ENCODE results near the gene ATP5MC2.
"Not testable (repeated sequence)": the region's sequence is repeated elsewhere in the genome, so short reads cannot be mapped to it uniquely, and the experiment has no call there.

Gene ATP5MC2

GRCh38 chr12:53688134-53688533 is 12.3 kb upstream of the ATP5MC2 start:
- no peaks in the 10 kb centered on the region for H3K27me3 ChIP-seq (ENCODE audit: low read depth, low read length)
- H3K9me3 ChIP-seq (ENCODE audit: control insufficient read depth in 1 of 2, low read length in 2 of 2): no peaks in the 10 kb centered on the region
- H3K4me3 ChIP-seq (ENCODE audit: low read depth in 1 of 2, low read length in 2 of 2): no peak overlapping the region
- no peaks in the 10 kb centered on the region for H3K4me1 ChIP-seq (ENCODE audit: control insufficient read depth in 1 of 2, insufficient read depth in 2 of 2, low read length in 2 of 2)
- H3K27ac ChIP-seq (ENCODE audit: low read length): no peak overlapping the region
- H3K36me3 ChIP-seq (ENCODE audit: control insufficient read depth in 1 of 2, insufficient read depth in 2 of 2, low read length in 2 of 2): no peaks in the 10 kb centered on the region

GRCh38 chr12:53686436-53686835 is 10.6 kb upstream of the ATP5MC2 start:
- H3K4me1 ChIP-seq (ENCODE audit: control insufficient read depth in 1 of 2, insufficient read depth in 2 of 2, low read length in 2 of 2): no peaks in the 10 kb centered on the region
- H3K36me3 ChIP-seq (ENCODE audit: control insufficient read depth in 1 of 2, insufficient read depth in 2 of 2, low read length in 2 of 2): no peaks in the 10 kb centered on the region
- H3K9me3 ChIP-seq (ENCODE audit: control insufficient read depth in 1 of 2, low read length in 2 of 2): no peaks in the 10 kb centered on the region
- no peak overlapping the region for H3K4me3 ChIP-seq (ENCODE audit: low read depth in 1 of 2, low read length in 2 of 2)
- H3K27me3 ChIP-seq (ENCODE audit: low read depth, low read length): no peaks in the 10 kb centered on the region
- no peak overlapping the region for H3K27ac ChIP-seq (ENCODE audit: low read length)

GRCh38 chr12:53684654-53685220 is 8.9 kb upstream of the ATP5MC2 start:
- H3K27ac ChIP-seq (ENCODE audit: low read length): no peak overlapping the region
- H3K4me1 ChIP-seq (ENCODE audit: control insufficient read depth in 1 of 2, insufficient read depth in 2 of 2, low read length in 2 of 2): no peaks in the 10 kb centered on the region
- H3K4me3 ChIP-seq (ENCODE audit: low read depth in 1 of 2, low read length in 2 of 2): no peak overlapping the region
- no peaks in the 10 kb centered on the region for H3K36me3 ChIP-seq (ENCODE audit: control insufficient read depth in 1 of 2, insufficient read depth in 2 of 2, low read length in 2 of 2)
- H3K27me3 ChIP-seq (ENCODE audit: low read depth, low read length): no peaks in the 10 kb centered on the region
- no peaks in the 10 kb centered on the region for H3K9me3 ChIP-seq (ENCODE audit: control insufficient read depth in 1 of 2, low read length in 2 of 2)

- no peaks in the 10 kb centered on the region for H3K9me3 ChIP-seq (ENCODE audit: control insufficient read depth in 1 of 2, low read length in 2 of 2)
- H3K27me3 ChIP-seq (ENCODE audit: low read depth, low read length): no peaks in the 10 kb centered on the region
- H3K36me3 ChIP-seq (ENCODE audit: control insufficient read depth in 1 of 2, insufficient read depth in 2 of 2, low read length in 2 of 2): no peaks in the 10 kb centered on the region
- H3K27ac ChIP-seq (ENCODE audit: low read length): no peak overlapping the region
- no peaks in the 10 kb centered on the region for H3K4me1 ChIP-seq (ENCODE audit: control insufficient read depth in 1 of 2, insufficient read depth in 2 of 2, low read length in 2 of 2)
- no peak overlapping the region for H3K4me3 ChIP-seq (ENCODE audit: low read depth in 1 of 2, low read length in 2 of 2)
These were observed 8.1 kb upstream of the ATP5MC2 start for GRCh38 chr12:53683983-53684382.

- H3K36me3 ChIP-seq (ENCODE audit: control insufficient read depth in 1 of 2, insufficient read depth in 2 of 2, low read length in 2 of 2): no peaks in the 10 kb centered on the region
- no peaks in the 10 kb centered on the region for H3K4me1 ChIP-seq (ENCODE audit: control insufficient read depth in 1 of 2, insufficient read depth in 2 of 2, low read length in 2 of 2)
- no peaks in the 10 kb centered on the region for H3K9me3 ChIP-seq (ENCODE audit: control insufficient read depth in 1 of 2, low read length in 2 of 2)
- H3K27ac ChIP-seq (ENCODE audit: low read length): no peak overlapping the region
- no peak overlapping the region for H3K4me3 ChIP-seq (ENCODE audit: low read depth in 1 of 2, low read length in 2 of 2)
- H3K27me3 ChIP-seq (ENCODE audit: low read depth, low read length): no peaks in the 10 kb centered on the region
These were observed 7.6 kb upstream of the ATP5MC2 start for GRCh38 chr12:53683494-53683893.

- H3K4me1 ChIP-seq (ENCODE audit: control insufficient read depth in 1 of 2, insufficient read depth in 2 of 2, low read length in 2 of 2); H3K4me3 ChIP-seq (ENCODE audit: low read depth in 1 of 2, low read length in 2 of 2); H3K9me3 ChIP-seq (ENCODE audit: control insufficient read depth in 1 of 2, low read length in 2 of 2); H3K27me3 ChIP-seq (ENCODE audit: low read depth, low read length); H3K27ac ChIP-seq (ENCODE audit: low read length); H3K36me3 ChIP-seq (ENCODE audit: control insufficient read depth in 1 of 2, insufficient read depth in 2 of 2, low read length in 2 of 2): not testable (repeated sequence)
These were observed 4.2 kb upstream of the ATP5MC2 start for GRCh38 chr12:53680061-53680460.

GRCh38 chr12:53677800-53678148 is 1.9 kb upstream of the ATP5MC2 start:
- H3K27me3 ChIP-seq (ENCODE audit: low read depth, low read length): no peaks in the 10 kb centered on the region
- H3K36me3 ChIP-seq (ENCODE audit: control insufficient read depth in 1 of 2, insufficient read depth in 2 of 2, low read length in 2 of 2): peaks cover under 1% of the 10 kb centered on the region in 2 donors
- H3K4me3 ChIP-seq (ENCODE audit: low read depth in 1 of 2, low read length in 2 of 2): peak overlapping the region; percentile 87 to 97
- H3K27ac ChIP-seq (ENCODE audit: low read length): peak overlapping the region; percentile 96
- H3K4me1 ChIP-seq (ENCODE audit: control insufficient read depth in 1 of 2, insufficient read depth in 2 of 2, low read length in 2 of 2): peaks cover 9 to 16% of the 10 kb centered on the region in 2 donors
- H3K9me3 ChIP-seq (ENCODE audit: control insufficient read depth in 1 of 2, low read length in 2 of 2): no peaks in the 10 kb centered on the region

- peaks cover 9 to 16% of the 10 kb centered on the region in 2 donors for H3K4me1 ChIP-seq (ENCODE audit: control insufficient read depth in 1 of 2, insufficient read depth in 2 of 2, low read length in 2 of 2)
- H3K4me3 ChIP-seq (ENCODE audit: low read depth in 1 of 2, low read length in 2 of 2): peak overlapping the region; percentile 87 to 97
- no peaks in the 10 kb centered on the region for H3K27me3 ChIP-seq (ENCODE audit: low read depth, low read length)
These were observed 1.3 kb upstream of the ATP5MC2 start for GRCh38 chr12:53677016-53677799.

GRCh38 chr12:53676656-53677015 is 753 bp upstream of the ATP5MC2 start:
- Histone ChIP-seq H3K27me3 (ENCODE audit: low read depth, low read length) (no peaks in the 10 kb centered on the region), H3K4me1 (ENCODE audit: control insufficient read depth in 1 of 2, insufficient read depth in 2 of 2, low read length in 2 of 2) (peaks cover 9 to 16% of the 10 kb centered on the region in 2 donors), H3K9me3 (ENCODE audit: control insufficient read depth in 1 of 2, low read length in 2 of 2) (no peaks in the 10 kb centered on the region), H3K27ac (ENCODE audit: low read length) (peak overlapping the region; percentile 96), H3K36me3 (ENCODE audit: control insufficient read depth in 1 of 2, insufficient read depth in 2 of 2, low read length in 2 of 2) (peaks cover 7 to 11% of the 10 kb centered on the region in 2 donors), H3K4me3 (ENCODE audit: low read depth in 1 of 2, low read length in 2 of 2) (peak overlapping the region; percentile 87 to 97)

More at GRCh38 chr12:53677016-53677799, 1.3 kb upstream of the ATP5MC2 start:
- Histone ChIP-seq H3K36me3 (ENCODE audit: control insufficient read depth in 1 of 2, insufficient read depth in 2 of 2, low read length in 2 of 2) (peaks cover 6% of the 10 kb centered on the region in 2 donors), H3K9me3 (ENCODE audit: control insufficient read depth in 1 of 2, low read length in 2 of 2) (no peaks in the 10 kb centered on the region), H3K27ac (ENCODE audit: low read length) (peak overlapping the region; percentile 96)

- H3K9me3 ChIP-seq (ENCODE audit: control insufficient read depth in 1 of 2, low read length in 2 of 2): no peaks in the 10 kb centered on the region
- peak overlapping the region; percentile 96 for H3K27ac ChIP-seq (ENCODE audit: low read length)
- peaks cover 9 to 16% of the 10 kb centered on the region in 2 donors for H3K4me1 ChIP-seq (ENCODE audit: control insufficient read depth in 1 of 2, insufficient read depth in 2 of 2, low read length in 2 of 2)
- H3K4me3 ChIP-seq (ENCODE audit: low read depth in 1 of 2, low read length in 2 of 2): peak overlapping the region; percentile 87 to 97
- no peaks in the 10 kb centered on the region for H3K27me3 ChIP-seq (ENCODE audit: low read depth, low read length)
- H3K36me3 ChIP-seq (ENCODE audit: control insufficient read depth in 1 of 2, insufficient read depth in 2 of 2, low read length in 2 of 2): peaks cover 15 to 18% of the 10 kb centered on the region in 2 donors
These were observed 744 bp downstream of the ATP5MC2 start for GRCh38 chr12:53674977-53675700.

- Histone ChIP-seq H3K9me3 (ENCODE audit: control insufficient read depth in 1 of 2, low read length in 2 of 2) (no peaks in the 10 kb centered on the region), H3K4me1 (ENCODE audit: control insufficient read depth in 1 of 2, insufficient read depth in 2 of 2, low read length in 2 of 2) (peaks cover 9 to 16% of the 10 kb centered on the region in 2 donors), H3K27ac (ENCODE audit: low read length) (no peak overlapping the region), H3K27me3 (ENCODE audit: low read depth, low read length) (no peaks in the 10 kb centered on the region), H3K4me3 (ENCODE audit: low read depth in 1 of 2, low read length in 2 of 2) (no peak overlapping the region), H3K36me3 (ENCODE audit: control insufficient read depth in 1 of 2, insufficient read depth in 2 of 2, low read length in 2 of 2) (peaks cover 34 to 39% of the 10 kb centered on the region in 2 donors)
These were observed 4.9 kb downstream of the ATP5MC2 start for GRCh38 chr12:53670971-53671370.

All from muscle layer of duodenum (tissue), 2 donors.